Sigmoid colon (tissue), 4 donors: ENCODE measurements around the gene PFDN5.

Experiments used
- CTCF ChIP-seq, 4 experiments: fragments of 450-650 bp in 3 of 4; fragments of 200-600 bp in 1 of 4; IDR thresholded peaks; one replicate each; pipeline ENCODE4 v1.5.1; 2016 to 2019; ENCODE audit warnings: antibody characterized with exemption in 4 of 4, mild to moderate bottlenecking in 3 of 4, moderate library complexity in 2 of 4
- EP300 ChIP-seq, 4 donors: sonication (generic); formaldehyde crosslinking; IDR thresholded peaks; one replicate each; pipeline ENCODE4 v1.6.1; 2017; ENCODE audit warnings: antibody characterized with exemption in 4 of 4
- POLR2A ChIP-seq, 2 donors: fragments of 450-650 bp; IDR thresholded peaks; one replicate each; pipeline ENCODE4 v1.6.1; 2016; ENCODE audit warnings: antibody characterized with exemption in 2 of 2, mild to moderate bottlenecking in 2 of 2, moderate library complexity in 2 of 2
- POLR2AphosphoS5 ChIP-seq, 4 donors: sonication (generic); formaldehyde crosslinking; IDR thresholded peaks; one replicate each; pipeline ENCODE4 v1.6.1; 2017; ENCODE audit warnings: antibody characterized with exemption in 4 of 4

DNA sequence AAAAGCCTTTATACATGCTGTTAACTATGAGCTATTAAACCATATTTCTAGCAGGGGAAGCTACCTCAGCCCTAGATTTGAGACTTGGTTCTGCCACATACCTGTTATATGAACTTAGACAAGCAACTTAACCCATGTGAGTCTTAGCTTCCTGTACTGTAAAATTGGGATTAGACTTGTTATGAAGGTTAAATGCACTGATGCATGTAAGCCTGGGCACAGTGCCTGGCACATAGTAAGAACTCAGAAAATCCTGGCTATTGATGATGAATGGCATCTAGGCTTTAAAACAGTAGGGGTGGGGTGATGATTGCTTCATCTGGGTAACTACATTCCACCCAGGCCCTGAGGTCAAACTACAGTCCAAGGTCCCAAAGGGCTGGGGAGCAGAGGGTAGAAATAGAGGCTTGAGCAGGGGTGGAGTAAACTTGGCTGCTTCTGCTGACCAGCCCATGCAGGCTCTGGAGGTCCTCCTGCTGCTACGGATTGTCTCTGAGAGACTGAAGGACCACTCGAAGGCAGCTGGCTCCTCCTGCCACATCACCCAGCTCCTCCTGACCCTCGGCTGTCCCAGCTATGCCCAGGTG, 16.0 kb upstream of the PFDN5 start:
- no peak for TF ChIP-seq CTCF (IDR thresholded peaks at IDR 0.05)
- TF ChIP-seq EP300 (IDR thresholded peaks at IDR 0.05): no peak
- no peak for TF ChIP-seq POLR2A (IDR thresholded peaks at IDR 0.05)
- TF ChIP-seq POLR2AphosphoS5 (IDR thresholded peaks at IDR 0.05): no peak
